Activated CD8-positive, alpha-beta T cell treated with anti-CD3 and anti-CD28 coated beads for 36 hours (primary cell): ENCODE results near the gene BOK. TPM values are rescaled to one million over a fixed set of nuclear protein-coding genes. Genes with fewer than 3 reads are reported as not detected.

ENCODE experiments used
- ATAC-seq: fragments of 200-7000 bp; cut with Tn5 transposase; one replicate; pipeline ENCODE4 v1.10.0; 2021; ENCODE audit warnings: mild to moderate bottlenecking, moderate library complexity
- CTCF ChIA-PET: fragments of 350-600 bp; sonication (Branson Sonifier 250); formaldehyde crosslinking; loops from one replicate; lab custom pipeline; 2021; ENCODE audit warnings: antibody characterized with exemption; lab: Charles Lee
- POLR2A ChIA-PET: fragments of 350-600 bp; sonication (Branson Sonifier 250); formaldehyde crosslinking; loops from one replicate; lab custom pipeline; 2021; ENCODE audit warnings: antibody characterized with exemption; lab: Charles Lee
- DNase-seq: peaks from one replicate; pipeline ENCODE4 v3.0.0-alpha.2; 2020
- H3K27ac Mint-ChIP-seq: one replicate; pipeline ENCODE4 v1.8.0; 2021; ENCODE audit warnings: mild to moderate bottlenecking, mixed read lengths
- H3K27me3 Mint-ChIP-seq: one replicate; pipeline ENCODE4 v1.8.0; 2021; ENCODE audit warnings: mixed read lengths
- H3K36me3 Mint-ChIP-seq: one replicate; pipeline ENCODE4 v1.8.0; 2021; ENCODE audit warnings: low read depth, mixed read lengths
- H3K4me1 Mint-ChIP-seq: one replicate; pipeline ENCODE4 v1.8.0; 2021; ENCODE audit warnings: low read depth, mixed read lengths
- H3K4me3 Mint-ChIP-seq: one replicate; pipeline ENCODE4 v1.8.0; 2021; ENCODE audit warnings: mild to moderate bottlenecking, moderate library complexity, mixed read lengths
- H3K9me3 Mint-ChIP-seq: one replicate; pipeline ENCODE4 v1.8.0; 2021; ENCODE audit warnings: mixed read lengths
- CTCF ChIP-seq: fragments of 200-600 bp; IDR thresholded peaks from one replicate; pipeline ENCODE4 v1.8.0; 2022; ENCODE audit warnings: antibody characterized with exemption, mild to moderate bottlenecking
- intact Hi-C: fragments of 100-400 bp; cut with micrococcal nuclease; formaldehyde crosslinking; loops from one replicate; pipeline ENCODE4 v1.10.0; 2022
- total RNA-seq, 2 experiments: library from RNA; stranded (reverse); gene quantifications; one replicate each; pipeline ENCODE4 v1.2.3, GENCODE V29; 2021

BOK gene
- total RNA-seq, 2 experiments from 2014 or later: 0.16 to 0.22 TPM

- H3K4me3 Mint-ChIP-seq: no peak overlapping the region
- POLR2A ChIA-PET: no interaction called here
Measured at GRCh38 chr2:241540401-241540770, 18.2 kb upstream of the BOK start.

GRCh38 chr2:241540771-241541561 is 17.6 kb upstream of the BOK start:
- POLR2A ChIA-PET: no interaction called here
- Mint-ChIP-seq H3K36me3 (no peaks in the 10 kb centered on the region), H3K4me1 (peaks cover 3% of the 10 kb centered on the region), H3K9me3 (no peaks in the 10 kb centered on the region), H3K27me3 (peaks cover 27% of the 10 kb centered on the region), H3K4me3 (no peak overlapping the region), H3K27ac (no peak overlapping the region)
- CTCF ChIA-PET: no interaction called here
- TF ChIP-seq CTCF: no peak
- intact Hi-C loops: no loop called here
- ATAC-seq: peak; percentile 93
- peak; percentile 74 for DNase-seq

More at GRCh38 chr2:241540401-241540770, 18.2 kb upstream of the BOK start:
- CTCF ChIA-PET: no interaction called here
- no peak for TF ChIP-seq CTCF
- Mint-ChIP-seq H3K27me3 (peaks cover 27% of the 10 kb centered on the region), H3K4me1 (peaks cover 3% of the 10 kb centered on the region), H3K9me3 (no peaks in the 10 kb centered on the region), H3K27ac (no peak overlapping the region), H3K36me3 (no peaks in the 10 kb centered on the region)
- ATAC-seq (no peak), DNase-seq (no peak)
- intact Hi-C loops: no loop called here

- ChIA-PET CTCF (no interaction called here), POLR2A (no interaction called here)
- Mint-ChIP-seq H3K27me3 (peaks cover 23% of the 10 kb centered on the region), H3K36me3 (no peaks in the 10 kb centered on the region), H3K9me3 (no peaks in the 10 kb centered on the region), H3K27ac (no peak overlapping the region), H3K4me3 (no peak overlapping the region), H3K4me1 (peaks cover 3% of the 10 kb centered on the region)
- intact Hi-C loops: no loop called here
- no peak for ATAC-seq
- DNase-seq: no peak
- no peak for TF ChIP-seq CTCF
Measured at GRCh38 chr2:241541564-241542277, 16.8 kb upstream of the BOK start.

DNA sequence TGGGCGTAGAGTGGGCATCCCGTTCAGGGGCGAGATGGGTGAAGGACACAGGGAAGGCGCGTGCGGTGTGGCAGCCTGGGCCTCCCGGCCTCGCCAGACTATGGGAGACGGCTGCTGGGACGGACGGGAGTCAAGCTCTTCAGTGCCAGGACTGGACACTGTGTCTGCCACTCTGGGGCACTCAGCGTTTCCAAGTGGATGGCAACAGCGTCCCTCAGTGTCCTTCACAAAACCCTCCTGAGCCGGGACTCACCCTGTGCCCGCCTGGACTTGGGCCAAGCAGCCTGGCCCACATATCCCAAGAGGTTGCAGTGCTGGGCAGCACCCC is 16.3 kb upstream of the BOK start:
- TF ChIP-seq CTCF: no peak
- POLR2A ChIA-PET: no interaction called here
- CTCF ChIA-PET: interaction anchor here (0.9 kb wide), 1 partner anchor 14 kb away, joined by 3 read pairs; no protein-coding TSS in a partner anchor
- Mint-ChIP-seq H3K27me3 (peaks cover 26% of the 10 kb centered on the region), H3K4me3 (no peak overlapping the region), H3K27ac (no peak overlapping the region), H3K36me3 (no peaks in the 10 kb centered on the region), H3K4me1 (peaks cover 3% of the 10 kb centered on the region), H3K9me3 (no peaks in the 10 kb centered on the region)
- ATAC-seq (no peak), DNase-seq (no peak)
- intact Hi-C loops: no loop called here

DNA sequence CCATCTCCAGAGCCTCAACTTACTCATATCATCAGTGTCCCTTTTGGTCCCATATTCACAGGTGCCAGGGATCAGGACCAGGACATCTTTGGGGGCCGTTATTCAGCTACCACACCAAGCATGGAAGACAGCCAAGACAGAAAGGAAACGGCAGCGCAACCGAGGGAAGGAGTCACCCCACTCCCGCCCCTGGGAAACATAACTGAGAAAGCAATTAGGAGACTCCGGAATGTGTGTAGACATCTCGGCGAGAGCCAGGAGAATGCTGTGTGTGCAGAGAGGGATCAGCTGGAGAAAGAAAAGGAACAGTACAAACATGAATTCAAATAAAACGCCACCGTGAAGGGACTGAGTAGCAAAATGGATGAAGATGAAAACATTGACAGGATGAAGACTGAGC is 13.4 kb upstream of the BOK start:
- DNase-seq (no peak), ATAC-seq (no peak)
- Mint-ChIP-seq H3K27me3 (peaks cover 21% of the 10 kb centered on the region), H3K4me1 (peaks cover 3% of the 10 kb centered on the region), H3K36me3 (no peaks in the 10 kb centered on the region), H3K27ac (no peak overlapping the region), H3K9me3 (no peaks in the 10 kb centered on the region), H3K4me3 (no peak overlapping the region)
- no peak for TF ChIP-seq CTCF
- ChIA-PET CTCF (no interaction called here), POLR2A (no interaction called here)
- intact Hi-C loops: no loop called here
